Fibroblast of skin of right quadriceps (primary cell): ENCODE data around the gene PLCB3.

Source experiments
- DNase-seq: peaks from one replicate; pipeline ENCODE4 v3.0.0-alpha.2; 2013

PLCB3 gene

DNA sequence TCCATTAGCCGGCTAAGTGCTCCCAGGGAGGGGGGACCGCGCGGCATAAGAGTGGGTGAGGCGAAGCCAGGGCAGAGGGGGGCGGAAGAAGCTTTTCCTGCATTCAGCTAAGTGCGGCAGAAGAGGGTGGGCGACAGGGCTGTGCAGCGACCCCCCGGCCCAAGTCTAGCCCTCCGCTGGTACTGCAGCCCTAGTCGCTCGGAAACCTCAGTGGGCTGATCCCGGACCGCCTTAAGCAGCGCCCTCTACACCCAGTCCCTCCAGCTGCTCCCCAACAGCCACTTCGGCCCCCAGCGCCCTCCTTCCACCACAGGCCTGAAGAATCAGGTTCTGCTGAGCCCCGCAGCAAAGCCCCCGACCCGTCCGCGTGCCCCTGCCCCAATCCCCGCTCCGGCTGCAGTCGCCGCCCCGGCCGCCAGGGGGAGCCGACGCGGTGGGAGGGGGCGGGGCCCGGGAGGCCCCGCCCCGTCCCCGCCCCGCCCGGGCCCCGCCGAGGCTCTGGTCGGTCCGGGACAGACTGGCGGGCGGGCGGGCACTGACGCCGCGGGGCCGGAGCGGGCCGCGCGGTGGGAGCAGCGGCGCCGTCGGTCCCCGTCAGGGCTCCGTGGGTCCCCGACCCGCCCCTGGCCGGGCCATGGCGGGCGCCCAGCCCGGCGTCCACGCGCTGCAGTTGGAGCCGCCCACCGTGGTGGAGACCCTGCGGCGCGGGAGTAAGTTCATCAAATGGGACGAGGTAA is at the start of gene PLCB3:
TSS of gene PLCB3 (plus strand) at position 515 of the 737 bp plus-strand sequence. CDS start at position 635, 120 bp downstream.
- peak; percentile 51 for DNase-seq

- DNase-seq: no peak
These were observed 49.8 kb upstream of the PLCB3 start for GRCh38 chr11:64201543-64201942.

DNA sequence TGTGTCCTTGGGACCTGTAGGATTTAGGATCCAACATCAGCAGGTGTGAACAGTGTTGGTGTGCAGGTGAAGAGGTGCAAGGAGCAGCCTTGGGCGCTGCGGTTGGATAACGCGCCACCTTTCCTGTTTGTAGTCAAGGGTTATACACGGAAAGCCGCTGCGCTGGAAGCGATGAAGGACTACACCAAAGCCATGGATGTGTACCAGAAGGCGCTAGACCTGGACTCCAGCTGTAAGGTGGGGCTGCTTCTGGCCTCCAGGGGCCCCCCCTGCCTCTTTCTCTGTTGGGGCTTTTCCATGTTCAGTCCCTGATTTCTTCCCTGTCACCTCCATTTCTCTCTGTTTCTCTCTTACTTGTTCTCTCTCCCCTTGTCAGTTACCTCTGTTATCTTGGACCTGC is 48.3 kb upstream of the PLCB3 start:
- no peak for DNase-seq

- no peak for DNase-seq
These were observed 47.8 kb upstream of the PLCB3 start for GRCh38 chr11:64203421-64204079.

- no peak for DNase-seq
These were observed 47.3 kb upstream of the PLCB3 start for GRCh38 chr11:64204080-64204440.

DNA sequence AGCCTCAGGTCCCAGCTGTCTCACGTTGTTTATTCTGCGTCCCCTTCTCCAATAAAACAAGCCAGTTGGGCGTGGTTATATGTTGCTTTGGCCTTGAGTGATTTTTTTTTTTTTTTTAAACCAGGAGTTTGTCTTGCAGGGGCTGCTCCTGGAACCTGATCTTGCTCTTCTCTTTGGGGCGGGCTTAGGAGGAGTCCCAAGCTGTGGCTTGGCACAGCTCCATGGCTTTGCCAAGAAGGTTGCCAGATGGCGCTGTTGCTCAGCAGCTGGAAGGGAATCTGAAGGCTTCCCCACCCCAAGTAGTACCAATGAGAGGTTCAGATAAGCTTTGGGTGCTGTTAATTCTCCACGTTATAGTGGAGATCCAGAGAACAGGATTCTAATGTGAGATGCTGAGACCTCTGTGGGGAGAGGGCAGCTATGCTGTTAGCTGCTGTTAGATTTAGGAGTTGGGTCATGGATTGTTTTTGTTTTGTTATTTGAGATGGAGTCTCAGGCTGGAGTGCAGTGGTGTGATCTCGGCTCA is 46.8 kb upstream of the PLCB3 start:
- DNase-seq: peak; percentile 95

GRCh38 chr11:64206457-64207255 is 44.7 kb upstream of the PLCB3 start, which contains the start of gene FERMT3:
TSS of gene FERMT3 (plus strand) at chr11:64206721. CDS start at chr11:64207365, 644 bp downstream.
- DNase-seq: no peak

- DNase-seq: peak; percentile 80
These were observed 43.9 kb upstream of the PLCB3 start for GRCh38 chr11:64207256-64208085.

- no peak for DNase-seq
These were observed 43.1 kb upstream of the PLCB3 start for GRCh38 chr11:64208086-64208795.

GRCh38 chr11:64208796-64209562 is 42.4 kb upstream of the PLCB3 start:
- DNase-seq: no peak

- no peak for DNase-seq
These were observed 41.8 kb upstream of the PLCB3 start for GRCh38 chr11:64209563-64209843.

- DNase-seq: no peak
These were observed 40.9 kb upstream of the PLCB3 start for GRCh38 chr11:64210301-64211020.

- DNase-seq: no peak
These were observed 40.0 kb upstream of the PLCB3 start for GRCh38 chr11:64211181-64211872.

DNA sequence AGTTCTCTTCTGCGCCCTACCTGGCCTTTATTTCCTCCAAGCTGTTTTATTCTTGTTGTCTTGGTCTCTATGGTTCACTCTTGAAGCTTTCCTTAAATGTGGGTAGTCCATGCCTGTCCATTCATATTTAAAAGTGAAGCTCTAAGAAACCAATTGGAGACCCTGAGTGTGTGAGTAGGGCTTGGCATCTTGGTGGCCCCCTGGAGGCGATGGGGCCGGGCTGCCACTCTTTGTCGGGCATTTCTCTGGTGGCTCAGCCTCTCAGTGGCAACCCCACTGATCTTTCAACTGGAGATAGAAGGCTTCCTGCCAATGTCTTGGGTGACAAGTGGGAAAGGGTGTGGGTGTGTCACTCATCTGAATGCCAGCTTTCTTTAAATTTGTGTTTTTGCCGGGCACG is 34.5 kb upstream of the PLCB3 start:
- DNase-seq: no peak

- no peak for DNase-seq
These were observed 32.5 kb upstream of the PLCB3 start for GRCh38 chr11:64218628-64219353.

GRCh38 chr11:64219354-64219684 is 32.0 kb upstream of the PLCB3 start:
- DNase-seq: no peak

DNA sequence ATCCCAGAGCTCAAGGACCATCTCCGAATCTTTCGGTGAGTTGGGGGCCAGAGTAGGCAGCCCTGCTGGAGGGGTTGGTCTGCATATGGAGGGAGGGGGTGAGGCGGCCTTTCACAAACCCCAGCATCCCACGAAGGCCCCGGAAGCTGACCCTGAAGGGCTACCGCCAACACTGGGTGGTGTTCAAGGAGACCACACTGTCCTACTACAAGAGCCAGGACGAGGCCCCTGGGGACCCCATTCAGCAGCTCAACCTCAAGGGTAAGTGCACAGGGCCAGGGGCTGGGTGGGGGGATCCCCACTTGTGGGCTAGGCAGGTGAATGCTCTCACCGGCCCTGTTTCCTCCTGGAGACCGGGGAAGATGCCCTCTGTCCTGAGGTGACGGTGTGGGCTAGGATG is 31.6 kb upstream of the PLCB3 start:
- no peak for DNase-seq

DNA sequence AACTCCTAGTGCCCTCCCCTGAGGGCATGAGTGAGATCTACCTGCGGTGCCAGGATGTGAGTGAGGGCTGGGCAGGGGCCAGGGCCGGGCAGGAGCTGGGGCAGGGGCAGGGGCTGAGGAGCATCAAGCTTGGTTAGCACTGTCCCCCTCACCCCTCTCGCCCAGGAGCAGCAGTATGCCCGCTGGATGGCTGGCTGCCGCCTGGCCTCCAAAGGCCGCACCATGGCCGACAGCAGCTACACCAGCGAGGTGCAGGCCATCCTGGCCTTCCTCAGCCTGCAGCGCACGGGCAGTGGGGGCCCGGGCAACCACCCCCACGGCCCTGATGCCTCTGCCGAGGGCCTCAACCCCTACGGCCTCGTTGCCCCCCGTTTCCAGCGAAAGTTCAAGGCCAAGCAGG is 31.1 kb upstream of the PLCB3 start:
- no peak for DNase-seq

GRCh38 chr11:64220798-64221197 is 30.5 kb upstream of the PLCB3 start:
- DNase-seq: no peak

DNA sequence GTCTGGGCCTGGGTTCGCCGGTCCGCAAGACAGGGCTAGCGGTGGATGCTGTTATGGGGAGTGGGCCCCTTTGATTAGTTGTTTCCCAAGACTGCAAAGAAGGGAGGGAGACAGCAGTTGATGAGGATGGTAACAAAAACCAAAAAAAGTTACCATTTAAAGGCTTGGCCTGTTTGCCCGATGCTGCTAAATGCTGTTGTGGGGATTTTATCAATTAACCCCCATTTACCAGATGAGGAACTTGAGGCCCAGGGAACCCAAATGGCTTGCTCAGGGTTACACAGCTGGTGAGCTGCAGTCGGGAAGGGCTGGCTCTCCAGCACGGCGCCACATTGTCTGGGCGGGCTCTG is 28.7 kb upstream of the PLCB3 start:
- DNase-seq: no peak
